GM21360 (cell line): ENCODE results near the gene UBC.

ENCODE experiments used
- ATAC-seq: cut with Tn5 transposase; IDR thresholded peaks from one replicate; pipeline ENCODE4 v1.9.1; 2021; ENCODE audit warnings: mild to moderate bottlenecking, moderate library complexity; ENCODE audit not compliant: unreplicated experiment

UBC gene

GRCh38 chr12:124866883-124867400 is 47.5 kb downstream of the UBC start:
- ATAC-seq, result no peak

- no peak for ATAC-seq
Measured at GRCh38 chr12:124866195-124866882, 48.1 kb downstream of the UBC start.

GRCh38 chr12:124865728-124866127 is 48.7 kb downstream of the UBC start:
- ATAC-seq, result no peak

- no peak for ATAC-seq
Measured at GRCh38 chr12:124864326-124864752, 50.1 kb downstream of the UBC start.

- peak; percentile 64 for ATAC-seq
Measured at GRCh38 chr12:124863416-124864325, 50.8 kb downstream of the UBC start, which contains the start of gene SCARB1. Gene SCARB1, minus strand, starts transcription at chr12:124863864. Its CDS starts 144 bp downstream, at chr12:124863720.

GRCh38 chr12:124862768-124863415 is 51.6 kb downstream of the UBC start:
- ATAC-seq, result peak; percentile 22

GRCh38 chr12:124861898-124862676 is 52.4 kb downstream of the UBC start:
- peak; percentile 26 for ATAC-seq
